ENCODE measurements around the gene CHRNA9.
"Not testable (repeated sequence)": the region's sequence is repeated elsewhere in the genome, so short reads cannot be mapped to it uniquely, and the experiment has no call there.

The CHRNA9 gene

GRCh38 chr4:40380647-40381046 lies 45.5 kb downstream of the CHRNA9 start:
- in situ Hi-C loops (cut with MboI; ENCODE audit: low sequenced_read_pairs, unreplicated experiment): no loop called here
- TF ChIP-seq, protein P1, sequence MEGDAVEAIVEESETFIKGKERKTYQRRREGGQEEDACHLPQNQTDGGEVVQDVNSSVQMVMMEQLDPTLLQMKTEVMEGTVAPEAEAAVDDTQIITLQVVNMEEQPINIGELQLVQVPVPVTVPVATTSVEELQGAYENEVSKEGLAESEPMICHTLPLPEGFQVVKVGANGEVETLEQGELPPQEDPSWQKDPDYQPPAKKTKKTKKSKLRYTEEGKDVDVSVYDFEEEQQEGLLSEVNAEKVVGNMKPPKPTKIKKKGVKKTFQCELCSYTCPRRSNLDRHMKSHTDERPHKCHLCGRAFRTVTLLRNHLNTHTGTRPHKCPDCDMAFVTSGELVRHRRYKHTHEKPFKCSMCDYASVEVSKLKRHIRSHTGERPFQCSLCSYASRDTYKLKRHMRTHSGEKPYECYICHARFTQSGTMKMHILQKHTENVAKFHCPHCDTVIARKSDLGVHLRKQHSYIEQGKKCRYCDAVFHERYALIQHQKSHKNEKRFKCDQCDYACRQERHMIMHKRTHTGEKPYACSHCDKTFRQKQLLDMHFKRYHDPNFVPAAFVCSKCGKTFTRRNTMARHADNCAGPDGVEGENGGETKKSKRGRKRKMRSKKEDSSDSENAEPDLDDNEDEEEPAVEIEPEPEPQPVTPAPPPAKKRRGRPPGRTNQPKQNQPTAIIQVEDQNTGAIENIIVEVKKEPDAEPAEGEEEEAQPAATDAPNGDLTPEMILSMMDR (IDR thresholded peaks at IDR 0.05; ENCODE audit: borderline replicate concordance, control extremely low read depth, extremely low read depth, insufficient read depth, missing control alignments): no peak

GRCh38 chr4:40388239-40388638 lies 53.1 kb downstream of the CHRNA9 start:
- TF ChIP-seq, protein P1 (IDR thresholded peaks at IDR 0.05; ENCODE audit: borderline replicate concordance, control extremely low read depth, extremely low read depth, insufficient read depth, missing control alignments): no peak
- no peak for DNase-seq (ENCODE audit: low spot score)
- in situ Hi-C loops (cut with MboI; ENCODE audit: low sequenced_read_pairs, unreplicated experiment): no loop called here

More at GRCh38 chr4:40380647-40381046, 45.5 kb downstream of the CHRNA9 start:
- DNase-seq (ENCODE audit: low spot score): no peak

DNA sequence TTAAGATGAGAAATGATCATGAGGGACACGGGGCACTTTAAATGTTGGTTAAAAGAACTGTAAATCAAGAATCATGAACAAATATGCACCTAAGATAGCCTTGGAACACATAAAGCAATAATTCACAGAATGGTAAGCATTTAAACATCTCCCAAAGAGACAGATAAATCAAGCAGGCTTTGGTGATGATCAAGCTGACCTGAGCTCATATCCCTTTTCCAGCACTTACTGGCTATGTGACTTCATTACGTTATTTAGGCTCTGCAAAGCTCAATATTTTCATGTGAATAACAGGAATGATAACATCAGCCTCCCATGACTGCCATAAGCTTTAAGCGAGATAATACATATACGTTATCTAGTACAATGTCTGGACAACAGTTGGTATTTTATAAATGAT lies 54.9 kb downstream of the CHRNA9 start:
- DNase-seq (ENCODE audit: low spot score): no peak
- TF ChIP-seq, protein P1 (IDR thresholded peaks at IDR 0.05; ENCODE audit: borderline replicate concordance, control extremely low read depth, extremely low read depth, insufficient read depth, missing control alignments): no peak
- in situ Hi-C loops (cut with MboI; ENCODE audit: low sequenced_read_pairs, unreplicated experiment): no loop called here

GRCh38 chr4:40392241-40392640 lies 57.1 kb downstream of the CHRNA9 start:
- in situ Hi-C loops (cut with MboI; ENCODE audit: low sequenced_read_pairs, unreplicated experiment); DNase-seq (ENCODE audit: low spot score): not testable (repeated sequence)

- no peak for DNase-seq (ENCODE audit: low spot score)
- in situ Hi-C loops (cut with MboI; ENCODE audit: low sequenced_read_pairs, unreplicated experiment): no loop called here
- TF ChIP-seq, protein P1 (IDR thresholded peaks at IDR 0.05; ENCODE audit: borderline replicate concordance, control extremely low read depth, extremely low read depth, insufficient read depth, missing control alignments): no peak
These were observed 59.1 kb downstream of the CHRNA9 start for GRCh38 chr4:40394236-40394635.

DNA sequence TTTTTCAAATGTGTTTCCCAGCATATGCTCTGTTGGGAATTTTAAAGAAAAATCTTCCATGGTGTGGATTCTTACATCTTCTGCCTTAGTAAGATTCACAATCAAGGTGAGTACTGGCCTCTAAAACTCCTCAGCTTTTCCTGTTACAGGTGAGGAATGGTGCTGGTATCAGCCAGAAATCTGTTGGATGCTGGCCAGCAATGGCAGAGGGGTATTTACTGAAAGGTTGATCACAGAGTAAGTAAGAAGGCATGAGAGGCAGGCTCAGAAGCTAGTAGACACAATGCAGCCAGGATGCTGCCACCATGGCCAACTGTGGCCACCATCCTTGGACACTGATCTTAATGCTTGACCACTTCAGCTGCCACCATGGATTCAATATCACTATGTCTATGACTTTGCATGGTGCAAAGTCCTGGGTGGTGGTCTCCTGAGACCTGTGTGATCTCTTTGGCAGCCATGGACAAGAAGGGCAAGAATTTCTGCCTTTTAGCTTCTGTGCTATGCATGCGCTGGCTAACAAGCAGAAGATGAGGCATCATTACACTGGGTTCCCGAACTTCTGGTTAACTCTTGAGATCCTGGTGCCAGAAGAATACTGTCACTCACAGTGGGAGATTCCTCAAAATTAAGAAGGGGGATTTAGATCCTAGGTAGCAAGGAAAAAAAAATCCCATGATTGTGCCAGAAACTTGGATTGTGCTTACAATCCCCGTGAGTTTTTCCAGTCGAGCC lies 60.2 kb downstream of the CHRNA9 start:
- TF ChIP-seq, protein P1 (IDR thresholded peaks at IDR 0.05; ENCODE audit: borderline replicate concordance, control extremely low read depth, extremely low read depth, insufficient read depth, missing control alignments): no peak
- in situ Hi-C loops (cut with MboI; ENCODE audit: low sequenced_read_pairs, unreplicated experiment): no loop called here

DNA sequence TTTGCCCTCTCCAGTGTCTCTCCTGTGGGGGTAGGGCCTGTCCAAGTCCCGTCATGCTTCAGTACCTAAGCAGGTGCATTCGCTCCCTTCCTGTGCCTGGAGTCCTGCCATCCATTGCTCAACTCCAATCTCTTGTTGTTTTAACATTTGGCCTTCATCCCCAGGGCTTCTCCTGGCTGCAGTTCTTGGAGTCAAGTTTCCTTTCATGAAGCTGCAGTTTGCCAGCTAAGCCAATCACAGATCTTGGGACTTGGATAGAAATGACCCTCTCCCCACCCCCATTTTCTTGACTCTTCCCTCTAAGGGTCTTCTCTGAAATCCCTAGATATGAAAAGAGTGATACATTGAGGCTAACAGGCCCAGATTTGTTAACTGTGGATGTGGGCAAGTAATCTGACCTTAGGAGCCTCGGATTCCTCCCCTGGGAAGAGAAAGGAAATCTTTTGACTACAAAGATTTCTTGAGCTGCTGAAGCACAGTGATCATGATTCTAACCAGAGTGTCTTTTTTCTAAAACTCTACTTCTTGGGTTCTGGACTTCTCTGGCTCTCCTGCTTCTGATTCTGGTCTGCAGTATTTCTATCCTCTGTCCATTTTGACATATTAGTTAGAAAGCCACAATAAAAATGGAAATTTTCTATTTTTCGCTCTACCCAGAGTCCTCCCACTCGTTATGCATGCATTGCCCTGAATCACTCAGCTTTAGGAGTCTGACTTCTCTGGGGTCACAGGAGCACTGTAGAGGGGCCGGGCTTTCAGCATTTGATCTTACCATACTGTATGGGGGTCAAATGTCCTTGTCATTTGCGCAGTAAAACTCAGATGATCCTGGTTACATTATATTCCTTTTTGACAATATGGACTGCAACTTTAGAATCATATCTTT lies 61.0 kb downstream of the CHRNA9 start:
- DNase-seq (ENCODE audit: low spot score): no peak
- in situ Hi-C loops (cut with MboI; ENCODE audit: low sequenced_read_pairs, unreplicated experiment): no loop called here
- TF ChIP-seq, protein P1 (IDR thresholded peaks at IDR 0.05; ENCODE audit: borderline replicate concordance, control extremely low read depth, extremely low read depth, insufficient read depth, missing control alignments): no peak

More for the DNA sequence above, 60.2 kb downstream of the CHRNA9 start:
- no peak for DNase-seq (ENCODE audit: low spot score)
